HG02981 (cell line): ENCODE measurements around the gene ATP2C2.

ENCODE experiments used
- ATAC-seq: cut with Tn5 transposase; IDR thresholded peaks from one replicate; pipeline ENCODE4 v1.9.1; 2021; ENCODE audit warnings: mild to moderate bottlenecking, moderate library complexity; ENCODE audit not compliant: unreplicated experiment

The ATP2C2 gene

GRCh38 chr16:84507011-84507982 is 139.0 kb downstream of the ATP2C2 start:
- no peak for ATAC-seq

GRCh38 chr16:84508502-84508901 is 140.2 kb downstream of the ATP2C2 start:
- no peak for ATAC-seq

GRCh38 chr16:84509032-84509950 is 141.0 kb downstream of the ATP2C2 start:
- no peak for ATAC-seq

GRCh38 chr16:84511180-84511800 is 143.0 kb downstream of the ATP2C2 start:
- ATAC-seq, result no peak

- no peak for ATAC-seq
Measured at GRCh38 chr16:84511831-84512230, 143.5 kb downstream of the ATP2C2 start.

- ATAC-seq, result no peak
Measured at GRCh38 chr16:84513123-84513522, 144.8 kb downstream of the ATP2C2 start.

GRCh38 chr16:84513666-84514065 is 145.3 kb downstream of the ATP2C2 start:
- no peak for ATAC-seq
